ENCODE measurements around the gene ARHGAP24. TPM values are rescaled to one million over a fixed set of nuclear protein-coding genes. Genes with fewer than 3 reads are reported as not detected.

ARHGAP24 gene
- total RNA-seq, 2 donors from 2014 or later, result 26.9 to 47.2 TPM

DNA sequence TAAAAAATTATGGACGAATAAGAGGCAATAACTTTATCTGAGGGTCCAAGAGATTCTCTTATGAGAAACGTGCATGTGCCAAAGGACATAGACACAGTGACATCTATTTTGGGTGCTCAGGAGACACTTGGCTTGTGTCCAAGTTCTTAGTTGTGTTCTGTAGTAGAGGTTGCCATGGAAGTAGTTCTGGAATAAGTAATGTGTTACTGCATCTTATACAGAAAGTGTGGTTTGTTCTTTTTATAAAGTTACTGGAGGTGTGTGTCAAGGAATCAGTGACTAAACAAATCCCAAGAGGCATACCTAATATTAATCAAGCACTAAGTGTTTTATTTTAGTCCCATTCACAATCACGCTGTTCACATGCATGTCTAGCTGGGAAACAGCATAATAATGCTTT lies 305.7 kb downstream of the ARHGAP24 start:
- intact Hi-C loops (cut with DNase I), result loop anchor here in 1 of 2 donors (10.0 kb wide), 1 partner anchor 184 kb away; no protein-coding TSS in a partner anchor

DNA sequence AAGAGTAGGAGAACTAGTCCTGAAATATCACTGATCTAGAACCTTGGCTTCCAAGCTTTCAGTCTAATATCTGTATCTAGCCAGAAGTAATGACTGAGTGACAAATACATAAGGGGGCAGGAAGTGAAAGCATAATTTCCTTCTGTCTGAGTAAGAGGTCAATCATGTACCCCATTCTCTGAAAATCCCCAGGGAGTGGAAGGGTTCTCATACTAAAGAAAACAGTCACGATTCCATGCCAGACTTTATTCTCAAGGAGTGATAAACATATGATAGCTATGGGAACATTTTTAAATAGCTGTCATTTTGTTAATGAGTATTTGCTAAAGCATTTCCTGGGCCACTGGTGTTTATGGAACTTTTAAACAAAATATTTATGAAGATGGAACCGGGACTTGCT lies 308.5 kb downstream of the ARHGAP24 start:
- DNase-seq (ENCODE audit: low spot score), result no peak
- intact Hi-C loops (cut with DNase I), result loop anchor here in 1 of 2 donors (10.0 kb wide), 1 partner anchor 181 kb away; no protein-coding TSS in a partner anchor

More for the DNA sequence above, 305.7 kb downstream of the ARHGAP24 start:
- no peak for DNase-seq (ENCODE audit: low spot score)

DNA sequence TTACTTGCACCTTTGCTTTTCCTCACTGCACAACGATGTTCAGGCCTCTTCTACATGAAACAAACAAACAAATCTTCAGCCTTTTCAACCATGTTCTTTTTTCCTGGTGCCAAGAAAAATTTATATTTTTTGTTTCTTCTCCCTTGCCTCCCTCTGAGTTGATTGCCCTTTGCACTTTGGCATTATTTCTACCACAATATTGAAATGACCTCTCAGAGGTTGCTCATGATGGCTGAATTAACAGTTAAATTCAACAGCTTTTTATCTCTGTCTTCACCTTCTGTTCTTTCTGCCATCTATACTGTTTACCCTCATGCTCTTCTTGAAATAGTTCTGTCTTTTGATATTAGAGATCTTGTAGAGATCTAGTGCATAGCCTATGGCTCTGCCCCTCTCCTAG lies 308.9 kb downstream of the ARHGAP24 start:
- no peak for DNase-seq (ENCODE audit: low spot score)
- intact Hi-C loops (cut with DNase I), result loop anchor here in 1 of 2 donors (10.0 kb wide), 1 partner anchor 181 kb away; no protein-coding TSS in a partner anchor

DNA sequence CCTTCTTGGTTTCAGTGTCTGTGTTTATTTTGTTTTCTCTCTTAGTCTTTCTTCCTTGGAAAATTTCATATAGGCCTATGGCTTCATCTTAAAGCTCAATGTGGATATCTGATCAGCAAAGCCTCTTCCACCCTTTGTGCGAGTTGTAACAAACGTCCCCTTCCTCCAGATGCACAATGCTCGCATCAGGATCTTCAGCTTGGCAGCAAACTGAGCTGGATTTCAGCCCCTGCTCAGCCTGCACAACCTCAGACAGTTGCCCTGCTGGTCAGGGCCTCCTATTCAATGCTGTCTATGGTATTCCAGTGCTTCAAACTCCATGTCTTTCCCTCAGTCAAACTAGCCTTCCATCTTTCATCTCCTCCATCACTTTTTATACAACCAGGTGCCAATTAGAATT lies 309.4 kb downstream of the ARHGAP24 start:
- intact Hi-C loops (cut with DNase I), result loop anchor here in 1 of 2 donors (10.0 kb wide), 1 partner anchor 180 kb away; no protein-coding TSS in a partner anchor
- no peak for DNase-seq (ENCODE audit: low spot score)

DNA sequence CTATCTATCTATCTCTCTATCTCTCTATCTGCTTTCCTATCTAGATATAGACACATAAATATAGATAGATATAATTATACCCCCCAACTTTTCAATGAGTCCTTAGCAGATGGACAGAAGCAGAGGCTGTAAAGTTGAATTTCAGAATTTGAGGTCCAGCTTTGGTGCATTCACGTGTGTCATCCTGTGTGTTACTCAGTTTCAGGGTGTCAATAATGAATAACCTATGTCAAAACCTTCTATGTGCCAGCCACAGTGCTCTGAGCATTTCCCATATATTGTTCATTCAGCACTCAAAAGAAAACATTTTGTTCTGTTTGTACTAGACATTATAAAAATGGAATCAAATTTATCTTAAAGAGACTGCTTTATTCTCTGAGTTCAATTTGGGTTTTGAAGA lies 310.0 kb downstream of the ARHGAP24 start:
- intact Hi-C loops (cut with DNase I), result loop anchor here in 1 of 2 donors (10.0 kb wide), 1 partner anchor 180 kb away; no protein-coding TSS in a partner anchor
- no peak for DNase-seq (ENCODE audit: low spot score)

DNA sequence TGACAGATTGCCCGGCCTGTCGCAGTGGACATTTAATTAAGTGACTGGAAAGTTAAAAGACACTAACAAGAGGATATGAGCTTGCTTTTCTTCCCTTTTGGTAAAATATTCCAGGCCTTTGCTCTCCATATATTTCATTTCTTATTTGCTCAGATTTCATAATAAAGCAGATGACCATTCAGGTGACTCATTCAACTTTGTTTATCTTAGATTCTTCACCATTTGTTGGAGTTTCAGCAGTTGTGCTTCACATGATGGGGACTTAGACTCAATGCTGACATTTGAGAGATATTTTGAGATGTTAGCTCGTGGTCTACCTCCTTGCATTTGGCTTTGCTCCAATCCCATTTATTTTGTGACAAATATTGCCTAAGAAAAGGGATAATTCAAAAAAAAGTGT lies 312.2 kb downstream of the ARHGAP24 start:
- intact Hi-C loops (cut with DNase I), result loop anchor here in 1 of 2 donors (10.0 kb wide), 1 partner anchor 178 kb away; no protein-coding TSS in a partner anchor
- DNase-seq (ENCODE audit: low spot score), result no peak

DNA sequence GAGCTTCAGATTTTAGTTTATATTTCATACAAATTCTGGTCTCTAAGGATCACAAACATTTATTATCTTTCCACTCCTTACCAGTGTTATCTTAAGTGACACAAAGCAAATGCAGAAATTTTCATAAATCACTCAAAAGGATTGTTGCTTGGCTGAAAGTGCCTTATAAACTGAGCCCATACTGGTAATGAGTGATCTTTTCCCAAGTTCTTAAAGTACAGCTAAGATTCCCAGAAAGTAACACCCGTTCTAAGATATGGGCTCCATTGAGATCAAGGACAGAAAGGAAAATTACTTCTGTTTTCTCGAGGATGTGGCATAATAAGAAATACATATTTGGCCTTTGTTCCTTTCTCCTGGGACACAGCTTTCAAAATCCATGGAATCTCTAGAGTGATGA lies 313.7 kb downstream of the ARHGAP24 start:
- no peak for DNase-seq (ENCODE audit: low spot score)
- intact Hi-C loops (cut with DNase I), result loop anchor here in 1 of 2 donors (10.0 kb wide), 1 partner anchor 176 kb away; no protein-coding TSS in a partner anchor

DNA sequence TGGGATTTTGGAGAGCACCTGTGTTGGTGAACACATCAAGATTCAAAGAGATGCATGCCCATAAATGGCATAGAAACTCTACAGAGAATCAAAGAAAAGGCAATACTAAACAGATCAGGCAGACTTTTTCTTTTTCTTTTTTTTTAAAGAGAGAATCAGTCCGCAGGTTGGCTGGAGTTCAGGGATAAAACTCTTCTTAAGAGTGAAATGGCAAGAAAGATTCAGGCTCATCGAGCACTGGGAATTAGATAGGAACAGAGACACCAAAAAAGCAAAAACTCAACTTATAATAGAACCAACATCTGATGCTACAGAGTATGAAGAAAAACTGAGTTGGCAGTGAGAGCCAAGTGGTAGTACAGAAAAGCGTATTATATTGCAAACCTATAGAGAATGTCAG lies 314.3 kb downstream of the ARHGAP24 start:
- no peak for DNase-seq (ENCODE audit: low spot score)
- intact Hi-C loops (cut with DNase I), result loop anchor here in 1 of 2 donors (10.0 kb wide), 1 partner anchor 176 kb away; no protein-coding TSS in a partner anchor

DNA sequence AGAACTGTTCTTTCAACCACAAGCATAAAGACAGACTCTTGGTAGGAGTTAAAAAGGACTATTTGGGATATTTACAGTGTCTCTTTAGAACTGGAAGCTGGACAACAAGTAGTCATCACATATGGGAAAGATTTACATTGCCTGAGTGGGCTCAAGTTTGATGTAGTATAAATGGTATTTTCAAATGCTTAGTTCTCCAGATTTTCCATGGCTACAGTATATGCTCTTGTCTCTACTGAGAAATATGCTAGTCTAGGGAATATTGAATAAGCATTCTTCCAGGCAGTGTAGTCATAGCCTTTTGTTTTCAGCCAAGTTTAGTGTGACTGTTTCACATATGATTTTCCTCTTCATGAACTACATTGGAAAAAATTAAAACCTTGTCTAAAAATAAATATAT lies 315.6 kb downstream of the ARHGAP24 start:
- intact Hi-C loops (cut with DNase I), result no loop called here

DNA sequence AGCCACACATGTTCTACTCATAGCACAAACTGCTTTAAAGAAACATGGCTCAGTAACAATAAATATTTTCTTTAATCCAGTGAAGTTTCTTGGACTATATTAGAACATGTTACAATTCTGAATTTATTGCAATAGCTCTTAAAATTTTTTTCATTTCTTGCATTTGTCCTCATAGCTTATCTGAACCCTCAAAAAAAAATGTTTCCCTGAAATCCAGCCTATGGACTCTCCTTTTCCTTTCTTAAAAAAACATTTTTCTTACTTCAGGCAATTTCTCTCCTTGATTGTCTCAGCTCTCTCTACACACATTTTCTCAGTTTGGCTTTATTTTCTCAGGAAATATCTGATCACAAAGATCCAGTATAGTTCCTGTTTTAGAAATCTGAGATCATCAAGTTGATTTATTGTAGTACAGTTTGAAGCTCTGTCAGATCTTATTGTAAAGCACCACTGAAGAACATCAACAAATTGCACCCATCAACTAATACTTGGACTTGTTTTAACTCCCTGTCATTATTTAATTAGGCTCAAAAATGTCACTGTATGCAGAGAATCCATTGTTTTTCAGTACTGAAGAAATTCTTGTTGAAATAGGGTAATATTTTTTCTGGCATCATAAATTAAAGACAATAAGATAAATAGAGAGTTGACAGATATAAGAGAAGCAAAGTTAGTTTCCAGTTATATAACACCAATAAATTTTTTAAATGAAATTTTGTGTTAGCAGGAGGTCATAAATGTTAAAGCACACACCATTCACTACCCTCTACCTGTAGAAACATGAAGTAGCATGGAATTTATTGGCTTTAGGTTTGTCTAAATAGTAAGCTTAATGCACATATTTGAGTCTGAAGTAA lies 317.7 kb downstream of the ARHGAP24 start:
- no peak for DNase-seq (ENCODE audit: low spot score)
- intact Hi-C loops (cut with DNase I), result no loop called here

More for the DNA sequence above, 315.6 kb downstream of the ARHGAP24 start:
- no peak for DNase-seq (ENCODE audit: low spot score)

DNA sequence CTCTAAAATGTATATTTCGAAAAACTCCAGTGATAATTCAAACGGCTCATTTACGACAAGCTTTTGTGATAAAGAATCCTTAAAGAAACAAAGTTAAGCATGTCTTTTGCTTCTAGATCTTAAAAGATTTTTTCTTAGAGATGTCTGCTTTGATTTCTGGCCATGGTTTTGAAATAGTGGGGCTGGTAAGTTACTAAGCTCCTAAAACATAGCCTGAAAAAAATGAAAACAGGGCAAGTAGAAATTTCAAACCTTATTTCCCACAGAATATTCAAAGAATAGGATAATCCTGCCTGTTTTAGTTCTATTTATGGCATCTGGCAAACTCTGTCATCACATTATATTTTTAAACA lies 318.3 kb downstream of the ARHGAP24 start:
- intact Hi-C loops (cut with DNase I), result no loop called here
- DNase-seq (ENCODE audit: low spot score), result no peak

DNA sequence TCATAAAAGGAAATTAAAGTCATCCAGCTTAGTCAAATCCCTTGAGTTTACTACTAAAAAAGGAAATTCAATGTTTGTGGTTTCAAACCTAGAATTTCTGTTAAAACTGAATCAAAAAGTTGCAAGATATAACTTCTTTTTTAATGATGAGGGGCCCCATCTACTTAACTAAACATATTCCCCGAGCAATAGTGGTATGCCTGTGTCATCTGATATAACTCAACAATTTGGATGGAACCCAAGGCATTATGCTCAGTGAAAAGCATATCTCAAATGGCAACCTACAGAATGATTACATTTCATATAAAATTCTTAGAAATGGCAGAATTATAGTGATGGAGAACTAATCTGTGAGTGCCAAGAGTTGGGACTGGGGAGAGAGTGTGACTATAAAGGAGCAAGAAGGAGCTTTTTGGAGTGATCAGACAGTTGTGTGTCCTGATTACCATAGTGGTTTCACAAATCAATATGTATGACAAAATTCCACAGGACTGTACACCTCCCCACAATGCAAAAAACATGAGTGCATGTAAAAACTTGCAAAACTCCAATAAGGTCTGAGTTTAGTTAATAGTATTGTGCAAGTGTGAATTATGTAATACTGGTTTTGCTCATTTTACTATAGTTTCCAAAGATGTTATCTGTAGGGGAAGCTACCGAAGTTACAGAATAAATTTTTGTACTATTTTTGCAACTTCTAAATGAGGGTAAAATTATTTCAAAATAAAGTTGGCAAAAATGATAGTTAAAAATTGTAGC lies 323.2 kb downstream of the ARHGAP24 start:
- intact Hi-C loops (cut with DNase I), result no loop called here

DNA sequence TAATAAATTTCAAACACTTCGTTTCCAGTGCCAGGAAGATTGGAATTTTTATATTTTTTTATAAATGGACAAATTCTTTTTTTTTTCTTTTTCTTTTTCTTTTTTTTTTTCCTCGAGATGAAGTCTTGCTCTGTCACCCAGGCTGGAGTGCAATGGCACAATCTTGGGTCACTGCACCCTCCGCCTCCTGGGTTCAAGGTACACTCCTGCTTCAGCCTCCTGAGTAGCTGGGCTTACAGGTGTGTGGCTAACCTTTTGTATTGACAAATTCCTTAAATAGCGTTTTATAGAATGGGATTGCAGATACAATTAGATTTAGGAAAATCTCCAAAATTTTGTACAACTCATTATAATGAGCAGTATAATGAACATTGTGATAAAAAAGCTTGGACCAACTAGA lies 328.9 kb downstream of the ARHGAP24 start:
- intact Hi-C loops (cut with DNase I), result loop anchor here in 1 of 2 donors (10.0 kb wide), 1 partner anchor 161 kb away; no protein-coding TSS in a partner anchor
- no peak for DNase-seq (ENCODE audit: low spot score)

More for the DNA sequence above, 323.2 kb downstream of the ARHGAP24 start:
- no peak for DNase-seq (ENCODE audit: low spot score)

DNA sequence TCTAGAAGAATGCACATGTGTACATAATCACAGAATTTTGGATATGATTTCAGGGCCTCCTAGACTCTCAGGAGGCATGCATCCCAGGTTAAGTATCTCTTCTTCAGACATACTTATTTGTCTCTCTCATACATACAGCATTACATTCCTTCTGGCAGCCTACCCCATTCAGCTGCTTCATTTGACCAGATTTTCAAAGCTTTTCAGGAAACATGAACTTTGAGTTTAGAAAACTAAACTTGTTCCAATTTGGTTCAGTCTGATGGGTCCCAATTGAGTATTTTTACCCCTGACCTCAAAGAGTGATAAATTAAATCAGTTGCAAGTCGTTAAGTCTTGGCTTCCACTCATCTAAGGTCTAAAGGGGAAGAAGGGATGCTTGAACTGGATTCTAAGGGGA lies 330.9 kb downstream of the ARHGAP24 start:
- intact Hi-C loops (cut with DNase I), result loop anchor here in 1 of 2 donors (10.0 kb wide), 1 partner anchor 159 kb away; no protein-coding TSS in a partner anchor
- no peak for DNase-seq (ENCODE audit: low spot score)

DNA sequence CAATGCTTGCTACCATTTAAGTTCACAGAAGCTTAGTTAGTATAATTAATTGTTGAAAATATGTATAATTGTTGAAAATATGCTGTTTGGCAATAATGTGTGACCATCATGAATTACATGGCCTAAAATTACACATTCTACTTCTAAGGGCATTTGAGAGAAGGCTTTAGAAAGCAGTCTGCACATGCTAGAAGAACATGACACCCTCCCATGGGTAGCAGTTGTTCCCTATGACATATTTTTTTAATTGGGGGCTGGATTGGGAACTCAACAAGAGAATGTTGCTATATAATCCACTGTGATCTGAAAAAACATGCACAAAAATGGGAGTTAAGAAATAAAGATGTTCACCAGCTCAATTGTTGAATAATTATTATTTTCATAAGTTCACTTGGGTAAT lies 331.4 kb downstream of the ARHGAP24 start:
- no peak for DNase-seq (ENCODE audit: low spot score)
- intact Hi-C loops (cut with DNase I), result loop anchor here in 1 of 2 donors (10.0 kb wide), 1 partner anchor 158 kb away; no protein-coding TSS in a partner anchor

DNA sequence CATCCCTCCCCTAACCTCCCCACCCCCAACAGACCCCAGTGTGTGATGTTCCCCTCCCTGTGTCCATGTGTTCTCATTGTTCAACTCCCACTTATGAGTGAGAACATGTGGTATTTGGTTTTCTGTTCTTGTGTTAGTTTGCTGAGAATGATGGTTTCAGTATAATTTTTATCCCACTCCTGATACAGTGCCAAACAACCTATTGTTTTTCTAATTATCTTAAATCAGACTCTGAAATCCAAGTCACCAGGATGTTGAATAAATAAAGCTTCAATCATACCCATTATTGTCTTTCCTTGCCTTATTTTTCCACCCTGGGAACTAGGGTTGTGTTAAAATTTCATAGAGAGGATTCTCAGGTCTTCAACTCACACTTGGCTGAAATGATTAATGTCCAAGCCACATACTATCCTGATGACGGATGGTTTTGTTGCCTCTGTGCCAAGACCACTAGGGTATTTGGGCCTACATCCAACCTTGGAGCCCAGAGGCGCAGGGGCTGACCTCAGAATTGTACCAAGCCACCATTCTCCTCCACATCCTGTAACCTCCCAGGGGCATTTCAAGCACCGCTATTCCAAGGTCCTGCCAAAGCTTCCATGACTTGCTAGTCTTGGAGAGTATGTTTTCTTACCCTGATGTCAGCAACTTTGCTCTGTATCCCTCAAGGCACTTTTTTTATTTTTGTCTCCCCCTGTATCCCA lies 332.4 kb downstream of the ARHGAP24 start:
- no peak for DNase-seq (ENCODE audit: low spot score)
- intact Hi-C loops (cut with DNase I), result loop anchor here in 1 of 2 donors (10.0 kb wide), 1 partner anchor 157 kb away; no protein-coding TSS in a partner anchor

DNA sequence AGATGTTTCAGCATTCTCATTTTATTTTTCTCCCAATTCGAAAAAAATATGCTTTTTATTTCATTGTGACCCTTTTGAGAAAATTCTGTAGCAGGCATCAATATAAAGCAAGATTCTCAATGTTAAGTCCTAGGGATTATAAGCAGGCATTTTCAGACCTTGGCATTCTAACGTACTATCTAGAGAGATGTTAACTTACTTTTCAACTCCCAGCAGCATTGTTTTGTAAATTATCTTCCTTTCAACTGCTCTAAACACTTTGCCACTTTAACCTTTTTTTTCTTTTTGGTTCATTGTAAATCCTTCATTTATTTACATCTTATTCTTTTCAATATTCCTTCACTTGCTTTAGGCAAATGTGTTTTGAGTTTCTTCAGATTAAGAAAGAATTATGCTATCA lies 333.2 kb downstream of the ARHGAP24 start:
- DNase-seq (ENCODE audit: low spot score), result no peak
- intact Hi-C loops (cut with DNase I), result loop anchor here in 1 of 2 donors (10.0 kb wide), 1 partner anchor 157 kb away; no protein-coding TSS in a partner anchor

DNA sequence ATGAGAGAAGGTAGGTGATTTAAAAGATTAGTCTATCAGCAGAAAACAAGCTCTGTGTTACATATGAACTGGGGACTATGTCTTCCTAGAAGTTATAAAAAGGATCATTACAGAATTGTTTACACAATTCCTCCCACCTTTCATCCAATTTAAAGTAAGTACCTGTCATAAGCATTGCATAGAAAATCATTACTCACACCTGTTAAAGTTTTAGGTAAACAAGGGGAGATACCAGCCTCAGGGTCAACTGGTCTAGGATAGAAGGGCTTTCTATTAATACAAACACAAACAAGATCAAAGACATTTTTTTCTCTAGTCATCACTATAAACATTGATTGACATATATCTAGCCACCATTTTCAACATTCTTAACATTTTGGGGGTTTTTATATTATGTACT lies 333.9 kb downstream of the ARHGAP24 start:
- intact Hi-C loops (cut with DNase I), result loop anchor here in 1 of 2 donors (10.0 kb wide), 1 partner anchor 156 kb away; no protein-coding TSS in a partner anchor
- no peak for DNase-seq (ENCODE audit: low spot score)

DNA sequence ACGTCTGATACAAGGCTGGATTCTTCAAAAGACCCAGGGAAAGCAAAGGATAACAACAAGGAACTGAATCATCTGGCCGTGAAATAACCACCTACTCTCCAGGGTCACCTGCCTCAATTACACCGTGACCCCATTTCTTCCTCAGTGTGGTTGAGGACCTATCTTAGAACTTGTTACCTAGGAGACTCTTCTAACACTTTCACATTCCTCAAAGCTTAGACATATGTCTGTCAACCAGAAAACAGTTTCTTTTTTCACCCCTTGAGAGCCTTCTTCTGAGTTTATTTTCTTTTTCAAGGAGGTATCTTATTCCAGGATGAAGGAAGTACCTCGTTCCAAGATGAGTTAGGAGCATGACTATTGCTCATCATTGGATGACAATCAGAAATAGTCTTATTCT lies 337.8 kb downstream of the ARHGAP24 start:
- intact Hi-C loops (cut with DNase I), result no loop called here

More for the DNA sequence above, 337.8 kb downstream of the ARHGAP24 start:
- DNase-seq (ENCODE audit: low spot score), result no peak
